MM.1S (cell line): Measurements from ENCODE around the gene CACNA1E.

Source experiments
- EZH2 ChIP-seq: fragments of 300-600 bp; sonication (generic); optimal IDR thresholded peaks from 2 replicates; pipeline ENCODE3; 2017; ENCODE audit warnings: low read depth, mild to moderate bottlenecking, antibody characterized with exemption, low read length, mixed read lengths
- EZH2phosphoT487 ChIP-seq: fragments of 300-600 bp; sonication (generic); IDR thresholded peaks from 2 replicates; pipeline ENCODE4 v1.6.1; 2018; ENCODE audit warnings: antibody characterized with exemption, low read length
- TF ChIP-seq, protein P1 (sequence below): fragments of 300-600 bp; sonication (generic); IDR thresholded peaks from 2 replicates; pipeline ENCODE4 v1.5.1; 2016; ENCODE audit warnings: antibody characterized with exemption, low read length, mixed read lengths

DNA sequence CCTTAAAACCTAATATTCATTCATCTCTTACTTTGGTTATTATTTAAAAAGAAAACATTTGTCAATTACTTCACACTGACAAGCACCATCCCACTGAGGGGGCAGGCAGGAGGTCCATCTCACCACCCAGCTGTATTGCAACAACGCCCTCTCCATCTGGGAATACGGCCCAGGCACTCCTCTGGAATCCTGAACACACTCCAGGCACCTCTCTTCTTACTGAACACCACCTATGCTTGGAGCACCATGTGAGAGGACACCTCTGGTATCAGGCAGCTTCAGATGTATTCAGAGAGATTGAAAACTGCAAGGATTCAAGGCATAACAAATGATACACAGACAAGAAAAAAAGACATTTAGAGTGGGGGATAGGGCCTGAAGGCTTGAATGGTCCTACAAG, 147.1 kb downstream of the CACNA1E start:
- TF ChIP-seq, protein P1, sequence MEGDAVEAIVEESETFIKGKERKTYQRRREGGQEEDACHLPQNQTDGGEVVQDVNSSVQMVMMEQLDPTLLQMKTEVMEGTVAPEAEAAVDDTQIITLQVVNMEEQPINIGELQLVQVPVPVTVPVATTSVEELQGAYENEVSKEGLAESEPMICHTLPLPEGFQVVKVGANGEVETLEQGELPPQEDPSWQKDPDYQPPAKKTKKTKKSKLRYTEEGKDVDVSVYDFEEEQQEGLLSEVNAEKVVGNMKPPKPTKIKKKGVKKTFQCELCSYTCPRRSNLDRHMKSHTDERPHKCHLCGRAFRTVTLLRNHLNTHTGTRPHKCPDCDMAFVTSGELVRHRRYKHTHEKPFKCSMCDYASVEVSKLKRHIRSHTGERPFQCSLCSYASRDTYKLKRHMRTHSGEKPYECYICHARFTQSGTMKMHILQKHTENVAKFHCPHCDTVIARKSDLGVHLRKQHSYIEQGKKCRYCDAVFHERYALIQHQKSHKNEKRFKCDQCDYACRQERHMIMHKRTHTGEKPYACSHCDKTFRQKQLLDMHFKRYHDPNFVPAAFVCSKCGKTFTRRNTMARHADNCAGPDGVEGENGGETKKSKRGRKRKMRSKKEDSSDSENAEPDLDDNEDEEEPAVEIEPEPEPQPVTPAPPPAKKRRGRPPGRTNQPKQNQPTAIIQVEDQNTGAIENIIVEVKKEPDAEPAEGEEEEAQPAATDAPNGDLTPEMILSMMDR: no peak
- TF ChIP-seq EZH2: no peak
- no peak for TF ChIP-seq EZH2phosphoT487
